HG02571 (cell line): ENCODE data around the gene TUBG2.
A peak's percentile ranks its signal among the peaks of the same experiment; 100 is the strongest.

Experiments
- ATAC-seq: cut with Tn5 transposase; IDR thresholded peaks from one replicate; pipeline ENCODE4 v1.9.1; 2021; ENCODE audit warnings: mild to moderate bottlenecking, moderate library complexity; ENCODE audit not compliant: unreplicated experiment

Gene TUBG2

GRCh38 chr17:42676424-42677011 lies 17.4 kb downstream of the TUBG2 start, which contains the start of gene PLEKHH3:
PLEKHH3 (minus strand) TSS chr17:42676994; CDS start chr17:42676563, 431 bp downstream.
- ATAC-seq: no peak

- ATAC-seq: peak; percentile 65
Observed at GRCh38 chr17:42677012-42677857, 18.2 kb downstream of the TUBG2 start.

- peak; percentile 24 for ATAC-seq
Observed at GRCh38 chr17:42677921-42678781, 19.1 kb downstream of the TUBG2 start.

- ATAC-seq: no peak
Observed at GRCh38 chr17:42678951-42679491, 19.9 kb downstream of the TUBG2 start.

- no peak for ATAC-seq
Observed at GRCh38 chr17:42679492-42680330, 20.6 kb downstream of the TUBG2 start.

- ATAC-seq: no peak
Observed at GRCh38 chr17:42680331-42680808, 21.3 kb downstream of the TUBG2 start.

- no peak for ATAC-seq
Observed at GRCh38 chr17:42681976-42682721, 23.1 kb downstream of the TUBG2 start, which contains the start of gene CNTNAP1. CNTNAP1 (plus strand) TSS chr17:42682531; CDS start chr17:42682830, 299 bp downstream.

- no peak for ATAC-seq
Observed at GRCh38 chr17:42682722-42683403, 23.8 kb downstream of the TUBG2 start.

GRCh38 chr17:42683407-42684034 lies 24.4 kb downstream of the TUBG2 start:
- no peak for ATAC-seq

- no peak for ATAC-seq
Observed at GRCh38 chr17:42684929-42685556, 26.0 kb downstream of the TUBG2 start.

GRCh38 chr17:42685831-42686230 lies 26.7 kb downstream of the TUBG2 start:
- no peak for ATAC-seq

- no peak for ATAC-seq
Observed at GRCh38 chr17:42686520-42687128, 27.5 kb downstream of the TUBG2 start.

- ATAC-seq: no peak
Observed at GRCh38 chr17:42687707-42688320, 28.7 kb downstream of the TUBG2 start.

- no peak for ATAC-seq
Observed at GRCh38 chr17:42690596-42690995, 31.5 kb downstream of the TUBG2 start.

GRCh38 chr17:42691021-42691545 lies 32.0 kb downstream of the TUBG2 start:
- ATAC-seq: no peak

GRCh38 chr17:42692489-42692888 lies 33.4 kb downstream of the TUBG2 start:
- ATAC-seq: no peak

- no peak for ATAC-seq
Observed at GRCh38 chr17:42694524-42694923, 35.4 kb downstream of the TUBG2 start.
